HT1080 (cell line): ENCODE measurements around the gene OPN4. TPM values are rescaled to one million over a fixed set of nuclear protein-coding genes. Genes with fewer than 3 reads are reported as not detected.

Experiments used
- DNase-seq: peaks from one replicate; pipeline ENCODE4 v3.0.0-alpha.2; 2015; ENCODE audit warnings: low read depth
- total RNA-seq: library from RNA; depleted of rRNA; stranded (reverse); fragments of >200 nt; shearing (Covaris generic); gene quantifications from 2 replicates; pipeline ENCODE4 v1.2.3, GENCODE V29; 2014

OPN4 gene
- total RNA-seq, 1 experiment from 2014 or later, result not detected

DNA sequence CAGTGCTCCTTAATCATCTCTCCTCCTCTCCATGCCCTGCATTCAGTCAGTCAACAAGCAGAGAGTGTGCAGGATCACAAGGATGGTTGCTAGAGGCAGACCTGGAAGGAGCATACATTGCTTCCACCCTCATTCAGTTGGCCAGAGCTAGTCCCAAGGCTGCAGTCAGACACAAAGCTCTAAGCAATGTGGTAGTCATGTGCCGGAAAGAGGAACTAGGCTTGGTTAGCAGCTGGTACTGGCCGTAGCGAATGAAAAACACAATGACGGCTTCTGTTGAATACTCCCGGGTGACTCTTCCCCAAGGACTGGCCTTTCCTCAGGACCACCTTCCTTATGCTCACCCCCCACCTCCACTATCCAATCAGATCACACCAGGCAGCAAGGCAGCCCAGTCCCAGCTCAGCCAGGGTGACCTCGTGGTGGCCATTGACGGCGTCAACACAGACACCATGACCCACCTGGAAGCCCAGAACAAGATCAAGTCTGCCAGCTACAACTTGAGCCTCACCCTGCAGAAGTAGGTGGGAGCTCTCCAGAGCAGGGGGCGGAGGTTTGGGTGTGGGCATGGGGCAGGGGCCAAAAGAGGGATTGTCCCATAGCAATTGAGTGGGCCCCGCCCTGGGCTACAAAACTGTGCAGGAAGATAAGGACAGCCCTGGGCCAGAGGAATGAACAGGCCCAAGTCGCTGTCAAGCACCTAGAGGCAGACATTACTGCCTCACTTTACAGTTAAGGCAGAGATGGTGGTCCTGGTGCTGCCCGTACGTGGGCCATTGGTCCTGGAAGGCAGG is 24.8 kb downstream of the OPN4 start:
- no peak for DNase-seq

DNA sequence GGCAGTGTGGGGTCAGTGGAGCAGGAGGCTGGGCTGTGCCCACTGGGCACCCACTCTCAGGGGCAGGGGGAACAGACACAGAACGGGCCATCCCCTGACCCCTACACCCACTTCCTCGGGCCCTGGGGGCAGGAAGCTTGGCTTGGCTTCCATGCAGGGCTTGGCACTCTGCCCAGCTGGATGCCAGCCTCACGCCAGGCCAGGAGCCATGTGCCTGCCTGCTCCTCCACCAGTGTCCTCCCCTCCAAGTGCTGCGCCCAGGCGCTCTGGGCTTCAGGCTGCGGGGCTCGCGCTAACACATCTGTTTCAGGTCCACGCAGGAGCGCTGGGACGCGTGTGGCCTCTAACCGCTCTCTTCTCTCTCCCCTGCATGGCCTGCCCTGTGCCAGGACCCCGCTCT is 26.7 kb downstream of the OPN4 start:
- no peak for DNase-seq

DNA sequence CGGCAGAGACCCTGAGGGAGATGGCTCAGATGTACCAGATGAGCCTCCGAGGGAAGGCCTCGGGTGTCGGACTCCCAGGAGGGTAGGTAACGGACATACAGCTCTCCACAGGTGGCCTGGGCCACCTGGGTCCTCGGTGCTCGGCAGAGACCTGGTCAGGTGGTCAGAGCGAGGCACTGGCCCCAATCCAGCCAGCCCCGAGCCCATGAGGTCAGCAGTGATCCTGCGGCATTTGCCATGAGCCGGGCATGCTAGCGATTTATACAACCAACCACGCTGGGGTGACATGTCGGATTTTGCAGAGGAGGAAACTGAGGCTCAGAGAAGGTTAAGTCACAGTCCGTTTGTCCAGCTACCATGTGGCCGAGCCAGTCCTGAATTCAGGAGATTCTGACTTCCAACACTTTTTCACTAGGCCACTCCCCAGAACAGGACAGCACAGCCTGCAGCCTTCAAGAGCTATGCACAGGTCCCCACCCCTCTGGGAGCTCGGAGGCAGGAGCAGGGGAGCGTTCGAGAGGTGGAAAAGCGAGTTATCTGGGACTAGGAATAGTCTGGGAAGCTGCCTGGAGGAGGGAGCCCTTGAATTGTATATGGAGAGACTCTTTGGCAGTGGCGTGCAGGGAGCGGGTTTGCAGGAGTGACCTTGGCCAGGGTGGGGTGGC is 27.5 kb downstream of the OPN4 start:
- DNase-seq, result no peak

DNA sequence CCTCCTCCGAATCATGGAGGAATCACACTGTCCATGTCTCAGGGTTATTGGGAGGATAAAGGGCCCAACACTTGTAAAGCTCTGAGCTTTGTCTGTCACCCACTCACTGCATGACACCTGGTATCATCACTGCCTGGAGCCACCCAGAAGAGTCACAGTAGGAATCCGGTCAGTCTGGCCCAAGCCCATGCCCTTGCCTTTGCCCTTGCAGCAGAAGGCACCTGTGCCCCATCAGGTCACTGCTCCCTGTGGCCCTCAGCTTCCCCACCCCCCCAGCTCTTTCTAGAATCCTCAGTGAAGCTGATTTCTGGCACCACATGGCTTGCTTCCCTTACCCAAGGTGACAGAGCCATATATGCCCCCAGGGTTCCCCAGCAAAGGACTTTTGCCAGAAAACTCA is 28.3 kb downstream of the OPN4 start:
- DNase-seq, result no peak

DNA sequence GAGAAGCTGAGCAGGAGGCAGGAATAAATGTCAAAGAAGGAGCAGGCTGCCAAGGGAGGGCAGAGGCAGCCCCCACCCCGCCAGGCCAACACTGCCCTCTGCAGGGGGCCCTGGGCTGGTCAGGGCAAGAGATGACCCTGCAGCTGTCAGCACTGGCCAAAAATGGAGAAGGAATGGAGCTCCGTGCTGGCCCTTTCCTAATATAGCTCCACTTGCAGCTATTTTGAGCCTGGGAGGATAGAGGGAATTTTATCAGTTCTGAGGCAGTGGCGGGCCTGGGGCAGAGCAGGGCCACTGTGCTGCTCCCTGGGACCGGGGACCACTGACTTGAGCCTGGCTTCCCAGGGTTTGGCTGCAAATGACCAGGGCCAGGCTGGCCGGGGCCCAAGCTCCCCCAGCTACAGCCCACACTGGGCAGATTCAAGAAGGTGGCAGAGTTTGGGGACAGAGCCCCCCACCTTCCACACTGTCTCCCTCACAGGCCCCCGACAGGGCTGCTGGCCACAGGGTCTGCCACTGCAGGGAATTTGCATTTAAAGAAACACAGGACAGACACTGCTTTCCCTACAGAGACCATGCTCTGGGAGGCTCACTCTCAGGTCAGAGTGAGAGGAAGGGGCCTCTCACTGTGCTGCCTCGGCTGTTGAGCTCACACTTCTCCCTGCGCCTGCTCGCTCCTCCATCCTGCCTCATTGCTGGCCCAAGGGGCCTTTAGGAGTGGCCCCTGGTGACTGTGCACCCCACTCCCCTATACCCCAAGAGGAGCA is 30.2 kb downstream of the OPN4 start:
- DNase-seq, result peak; percentile 32

DNA sequence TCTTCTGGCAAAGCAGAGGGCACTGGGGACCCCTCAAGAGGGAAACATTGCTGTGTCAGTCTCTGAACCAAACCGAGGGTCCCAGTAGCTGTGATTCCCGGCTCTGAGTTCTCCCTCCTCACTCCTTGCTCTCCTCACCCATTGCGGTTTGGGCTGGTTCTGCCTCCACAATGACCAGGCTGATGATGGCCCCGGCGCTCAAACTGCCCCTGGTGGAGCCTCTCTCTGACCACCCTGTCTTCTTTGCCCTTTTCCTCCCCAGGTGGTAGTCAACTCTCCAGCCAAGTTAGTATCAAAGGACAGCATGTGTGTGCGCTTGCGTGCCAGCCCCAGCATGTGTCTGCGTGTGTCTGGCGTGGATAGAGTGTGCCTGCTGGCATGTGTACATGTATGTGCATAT is 31.1 kb downstream of the OPN4 start:
- no peak for DNase-seq

DNA sequence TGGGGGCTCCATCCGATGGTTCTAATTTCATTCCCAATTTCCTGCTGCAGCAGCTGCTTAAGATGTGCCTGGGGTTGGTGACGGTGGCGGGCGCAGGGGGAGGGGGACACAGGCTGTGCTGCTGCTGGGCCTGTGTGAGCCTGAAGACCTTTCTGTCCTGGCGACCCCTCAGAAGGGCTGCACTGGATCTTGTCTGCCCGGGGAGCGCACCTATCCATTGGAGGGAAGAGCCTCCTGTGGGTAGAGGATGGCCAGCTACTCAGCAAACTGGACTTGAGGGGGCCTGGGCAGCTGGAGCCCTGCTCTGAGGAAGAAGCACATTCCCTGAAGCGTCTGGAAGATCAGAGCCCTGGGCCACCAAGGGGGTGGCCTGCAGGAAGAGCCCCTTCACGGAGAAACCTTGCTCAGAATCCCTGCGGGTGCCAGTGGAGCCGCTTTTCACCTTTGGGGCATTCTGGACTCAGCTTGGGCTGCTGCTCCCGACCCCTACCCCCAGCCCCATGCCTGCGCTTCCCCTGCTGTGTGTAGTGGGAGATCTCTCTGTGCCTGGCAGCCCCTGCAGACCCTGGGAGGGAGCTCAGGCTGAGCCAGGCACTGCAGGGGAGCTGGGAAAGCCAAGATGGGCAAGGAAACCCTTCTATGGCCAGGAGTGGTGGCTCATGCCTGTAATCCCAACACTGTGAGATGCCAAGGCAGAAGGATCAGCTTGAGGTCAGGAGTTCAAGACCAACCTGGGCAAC is 31.7 kb downstream of the OPN4 start:
- no peak for DNase-seq

DNA sequence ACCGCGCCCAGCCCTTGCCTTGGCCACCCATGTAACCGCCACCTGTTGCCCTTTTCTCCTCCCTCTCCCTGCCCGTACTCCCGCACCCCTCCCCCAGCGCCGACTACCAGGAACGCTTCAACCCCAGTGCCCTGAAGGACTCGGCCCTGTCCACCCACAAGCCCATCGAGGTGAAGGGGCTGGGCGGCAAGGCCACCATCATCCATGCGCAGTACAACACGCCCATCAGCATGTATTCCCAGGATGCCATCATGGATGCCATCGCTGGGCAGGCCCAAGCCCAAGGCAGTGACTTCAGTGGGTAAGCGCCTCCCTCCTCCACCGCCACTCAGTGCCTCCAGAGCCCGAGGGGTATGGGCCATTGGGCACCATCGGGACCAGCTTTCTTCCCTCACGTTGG is 32.6 kb downstream of the OPN4 start:
- no peak for DNase-seq

DNA sequence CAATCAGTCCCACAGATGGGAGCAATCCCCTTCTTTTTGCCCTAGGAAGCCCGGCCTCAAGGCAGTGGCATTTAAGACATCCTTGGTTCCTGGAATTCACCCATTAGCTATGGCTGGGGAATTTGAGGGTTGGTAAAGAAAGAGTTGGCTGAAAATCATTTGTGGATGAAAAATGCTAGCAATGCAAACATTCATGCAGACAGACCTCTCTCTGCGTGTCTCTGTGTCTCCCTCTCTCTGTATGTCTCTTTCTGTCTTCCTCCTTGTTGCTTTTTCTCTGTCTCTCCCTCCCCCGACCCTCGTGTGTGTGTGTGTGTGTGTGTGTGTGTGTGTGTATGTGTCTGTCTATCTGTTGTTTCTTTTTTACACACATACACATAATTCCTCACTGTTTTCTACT is 33.4 kb downstream of the OPN4 start:
- no peak for DNase-seq

DNA sequence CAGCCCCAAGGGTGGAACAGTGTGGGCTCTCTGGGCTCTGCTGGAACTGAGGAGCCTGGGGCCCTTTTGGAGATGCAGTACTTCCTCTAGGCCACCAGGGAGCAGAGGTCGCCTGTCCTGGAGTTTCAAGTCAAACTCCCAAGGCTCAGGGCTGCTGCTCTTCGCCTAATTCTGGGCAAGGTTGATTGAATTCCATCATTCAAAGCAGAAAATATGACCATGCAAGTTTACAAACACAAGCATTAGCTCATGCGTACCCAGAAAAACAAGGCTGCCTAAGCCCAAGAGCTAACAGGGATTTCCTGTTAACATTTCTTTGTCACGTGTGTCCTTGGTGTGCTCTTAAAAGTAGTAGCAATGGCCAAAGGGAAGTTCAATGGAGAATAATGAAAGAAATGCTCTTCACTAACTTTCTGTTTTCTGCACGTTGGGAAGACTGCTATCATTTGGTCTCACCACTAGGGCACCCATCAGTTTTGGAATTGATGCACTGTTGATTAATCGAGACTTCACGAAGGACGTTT is 34.1 kb downstream of the OPN4 start:
- peak; percentile 62 for DNase-seq

DNA sequence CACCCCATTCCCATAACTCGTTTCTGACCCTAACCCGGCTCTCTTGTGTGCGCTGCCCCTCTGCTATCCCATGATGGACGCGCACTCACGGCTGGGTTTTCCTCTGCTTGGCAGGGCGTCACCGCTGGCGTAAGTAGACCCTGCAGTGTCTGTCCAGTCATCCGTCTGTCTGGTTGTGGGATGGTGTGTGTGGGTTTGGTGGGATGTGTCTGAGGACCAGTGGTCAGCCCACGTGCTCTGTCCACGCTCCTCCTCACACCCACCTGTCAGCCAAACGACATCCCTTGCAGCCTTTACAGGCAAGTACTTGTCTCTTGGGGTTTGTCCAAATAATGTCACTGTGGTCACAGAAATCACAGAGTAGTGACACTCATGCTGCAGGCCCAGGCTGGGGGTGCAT is 34.8 kb downstream of the OPN4 start:
- no peak for DNase-seq

DNA sequence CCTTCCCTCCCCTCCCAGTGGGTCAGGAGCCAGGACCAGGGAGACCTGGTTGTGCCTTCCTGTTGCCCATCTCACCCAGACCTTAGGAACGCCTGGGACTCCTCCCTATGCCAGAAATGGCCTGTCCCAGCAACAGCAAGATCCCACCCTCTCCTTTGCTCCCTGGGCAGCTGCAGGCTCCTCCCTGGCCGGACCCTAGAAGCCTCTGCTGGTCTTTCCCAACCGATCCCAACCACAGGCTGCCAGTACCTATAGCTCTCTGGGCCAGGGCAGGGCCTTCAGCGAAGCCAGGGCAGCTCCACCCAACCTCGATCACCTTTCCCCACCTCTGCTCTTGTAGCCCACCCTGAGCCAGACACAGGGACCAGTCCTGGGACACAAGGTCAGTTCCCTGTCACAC is 35.9 kb downstream of the OPN4 start:
- DNase-seq, result no peak

DNA sequence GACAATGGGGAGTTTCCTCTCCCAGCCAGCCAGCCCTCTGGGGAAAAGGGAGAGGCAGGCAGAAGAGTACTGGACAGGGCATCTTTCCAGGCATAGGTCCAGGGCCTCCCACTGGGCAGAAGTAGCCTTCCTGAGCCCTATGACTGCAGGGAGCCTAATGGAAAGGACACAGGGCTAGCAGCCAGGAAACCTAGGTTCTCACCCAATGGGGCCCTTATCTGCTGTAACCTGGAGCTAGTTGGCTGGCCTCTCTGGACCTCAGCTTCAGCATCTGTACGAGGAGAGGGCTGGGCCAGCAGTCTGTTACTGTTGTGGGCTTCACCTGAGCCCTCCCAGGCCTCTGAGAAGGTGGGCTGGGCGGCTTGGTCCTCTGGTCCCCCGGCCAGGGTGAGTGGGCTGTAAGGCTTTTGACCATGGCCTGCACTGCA is 36.3 kb downstream of the OPN4 start:
- DNase-seq, result no peak

DNA sequence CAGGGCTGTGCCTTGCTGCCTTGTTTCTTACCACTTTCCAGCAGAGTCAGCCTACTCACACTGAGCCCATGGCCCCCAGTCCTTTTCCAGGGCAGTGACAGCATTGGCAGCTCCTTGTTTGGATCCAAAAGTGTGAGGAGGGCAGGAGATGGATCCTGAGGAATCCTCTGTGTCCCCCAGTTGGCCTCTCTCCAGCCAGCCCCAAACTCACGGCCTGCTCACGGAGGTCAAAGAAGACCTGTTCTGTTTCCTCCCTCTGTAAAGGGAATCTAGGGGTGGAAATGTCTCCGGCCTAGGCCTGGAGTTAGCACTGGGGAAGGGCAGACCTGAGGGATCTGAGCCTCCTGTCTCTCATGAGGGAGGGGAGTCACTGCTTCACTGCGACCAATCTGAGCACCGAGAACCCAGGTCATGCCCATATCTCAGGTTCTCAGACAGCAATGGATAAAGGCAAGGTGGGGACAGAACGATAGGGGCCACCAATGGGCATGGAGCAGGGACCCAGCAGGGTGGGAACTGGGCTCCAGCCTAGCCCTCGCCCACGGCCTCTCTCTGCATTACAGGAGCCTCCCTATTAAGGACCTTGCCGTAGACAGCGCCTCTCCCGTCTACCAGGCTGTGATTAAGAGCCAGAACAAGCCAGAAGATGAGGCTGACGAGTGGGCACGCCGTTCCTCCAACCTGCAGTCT is 37.1 kb downstream of the OPN4 start:
- no peak for DNase-seq

DNA sequence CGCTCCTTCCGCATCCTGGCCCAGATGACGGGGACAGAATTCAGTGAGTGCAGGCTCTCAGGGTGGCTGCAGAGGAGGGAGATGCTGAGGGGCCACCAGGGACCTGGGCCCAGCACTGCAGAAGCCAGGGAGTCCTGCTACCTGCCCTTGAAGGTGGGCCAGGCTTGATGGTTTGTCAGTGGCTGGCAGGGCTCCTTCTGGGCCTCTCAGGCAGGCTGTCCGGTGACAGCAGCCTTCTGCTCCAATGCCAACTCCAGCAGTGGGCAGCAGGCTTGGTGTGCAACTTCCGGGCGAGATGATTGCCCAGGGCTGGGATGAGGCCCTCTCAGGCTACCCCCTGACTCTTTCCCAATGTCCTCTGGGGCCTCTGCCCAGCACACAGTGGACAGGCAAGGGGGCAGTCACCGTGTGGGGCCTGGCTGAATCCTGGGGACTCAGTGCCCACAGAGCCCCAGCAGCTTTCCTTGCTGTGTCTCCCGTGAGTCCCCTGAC is 37.7 kb downstream of the OPN4 start:
- DNase-seq, result no peak

DNA sequence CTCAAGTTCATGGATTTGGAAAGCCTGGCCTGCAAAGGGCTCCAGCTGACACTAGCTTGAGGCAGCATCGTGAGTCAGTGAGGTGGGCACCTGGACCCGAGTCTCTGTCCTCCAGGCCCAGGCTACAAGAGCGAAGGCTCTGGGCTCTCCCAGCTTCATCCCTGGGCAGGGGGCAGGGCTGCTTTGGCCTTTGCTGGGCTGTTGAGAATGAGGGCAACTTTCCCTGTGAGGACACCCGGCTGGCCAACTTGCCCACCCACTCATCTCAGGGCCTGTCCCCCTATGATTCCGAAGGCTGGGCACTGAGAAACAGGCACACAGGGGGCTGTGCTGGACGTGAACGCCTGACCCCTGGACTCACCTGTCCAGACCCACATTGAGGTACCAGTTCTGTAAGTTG is 38.3 kb downstream of the OPN4 start:
- DNase-seq, result no peak

DNA sequence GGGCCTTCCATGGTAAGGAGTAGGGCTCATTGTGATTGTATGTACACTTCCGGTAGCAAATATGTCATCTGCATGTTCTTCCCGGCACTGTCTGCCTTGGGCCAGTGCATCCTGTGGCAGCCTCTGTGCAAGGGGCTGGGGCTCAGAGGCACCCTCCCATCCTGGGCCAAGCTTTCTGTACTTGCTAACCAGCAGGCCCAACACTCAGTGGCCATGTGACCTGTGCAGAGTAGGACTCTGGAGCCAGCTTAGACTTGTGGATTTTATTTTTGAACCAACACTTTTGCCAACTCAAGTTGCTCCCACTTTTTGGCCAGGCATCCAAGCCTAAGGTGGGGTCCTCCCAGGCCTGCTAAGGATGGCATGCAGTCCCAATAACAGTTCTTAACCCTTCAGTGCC is 38.9 kb downstream of the OPN4 start:
- no peak for DNase-seq

DNA sequence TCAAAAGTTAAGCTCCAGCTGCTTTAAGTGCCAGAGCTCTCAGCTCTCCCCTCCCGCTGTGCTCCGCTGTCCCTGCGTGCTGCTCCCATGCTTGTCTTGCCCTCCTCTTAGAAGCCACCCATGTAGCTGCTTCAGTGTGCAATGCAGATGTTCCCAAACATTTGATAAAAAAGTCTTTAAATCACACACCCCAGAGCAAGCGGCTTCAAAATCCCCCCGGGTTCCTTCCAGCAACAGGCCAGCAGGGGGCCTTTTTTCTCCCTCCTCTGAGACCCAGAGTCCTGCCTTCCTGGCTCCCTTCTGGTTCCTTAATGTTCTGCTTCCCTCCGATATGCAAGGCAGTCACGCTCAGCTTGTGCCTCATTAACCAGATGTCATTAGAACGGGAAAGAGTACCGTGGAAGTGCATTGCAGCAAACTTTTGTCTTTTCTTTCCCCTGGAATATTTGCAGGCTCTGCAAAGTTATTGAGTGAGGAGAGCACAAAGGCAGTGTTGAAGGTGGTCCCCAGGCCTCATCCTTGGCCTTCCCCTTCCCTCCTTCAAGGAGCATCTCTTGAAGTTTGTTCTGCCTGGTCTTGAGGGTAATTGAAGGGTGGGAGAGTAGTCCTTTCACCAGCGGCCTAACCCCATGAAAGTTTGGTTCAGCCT is 39.5 kb downstream of the OPN4 start:
- DNase-seq, result peak; percentile 34

DNA sequence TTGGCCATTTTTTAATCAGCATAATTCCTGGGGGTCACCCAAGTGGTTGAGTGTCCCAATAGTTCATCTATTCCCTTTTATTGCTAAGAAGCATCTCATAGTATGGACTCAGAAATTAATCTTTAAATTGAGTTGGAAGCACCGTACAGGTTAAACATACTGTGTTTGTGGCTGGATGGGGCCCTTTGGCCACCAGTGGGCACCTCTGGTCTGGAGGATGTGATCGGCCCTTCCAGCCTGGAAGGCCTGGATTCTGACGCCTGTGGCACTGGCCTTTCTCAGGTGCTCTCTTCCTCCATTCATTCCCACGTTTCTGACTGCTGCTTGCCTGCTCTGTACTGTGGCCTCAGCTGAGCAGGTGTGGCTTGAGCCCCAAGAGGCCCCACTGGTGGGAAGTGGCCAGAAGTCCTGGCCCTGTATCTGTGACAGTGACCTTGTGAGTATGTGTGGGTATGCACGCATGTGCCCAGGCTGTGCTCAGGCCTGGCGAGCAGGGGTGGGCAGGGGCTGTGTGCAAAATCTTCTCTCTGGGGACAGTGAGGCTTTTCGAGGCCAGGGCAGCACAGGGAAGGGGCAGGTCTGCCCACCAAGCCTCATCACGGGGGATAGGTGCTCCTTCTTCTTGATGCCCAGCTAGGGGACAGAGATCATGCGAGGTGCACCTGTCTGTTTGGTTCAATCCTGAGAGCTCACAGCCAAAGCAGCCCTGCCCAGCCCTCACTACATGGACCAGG is 44.0 kb downstream of the OPN4 start:
- no peak for DNase-seq
